Bronchial epithelial cell (primary cell): ENCODE results near the gene MRPL33. TPM values are rescaled to one million over a fixed set of nuclear protein-coding genes. Genes with fewer than 3 reads are reported as not detected.
"Not testable (repeated sequence)": the region's sequence is repeated elsewhere in the genome, so short reads cannot be mapped to it uniquely, and the experiment has no call there.

ENCODE experiments used
- DNase-seq: peaks from one replicate; pipeline ENCODE4 v3.0.0-alpha.2; 2010; ENCODE audit warnings: low read depth
- FAIRE-seq: peaks from 2 replicates; lab custom pipeline; 2011; peaks lifted over from hg19 to GRCh38; lab: Jason Lieb, UNC
- H3K27me3 ChIP-seq: 2 replicates; pipeline ENCODE4 v1.5.1; 2011; ENCODE audit warnings: low read length; ENCODE audit not compliant: control insufficient read depth, insufficient read depth
- H3K36me3 ChIP-seq: 2 replicates; pipeline ENCODE4 v1.5.1; 2011; ENCODE audit warnings: low read length; ENCODE audit not compliant: control insufficient read depth, insufficient read depth
- H3K4me3 ChIP-seq: 2 replicates; pipeline ENCODE4 v1.5.1; 2011; ENCODE audit warnings: mild to moderate bottlenecking, low read depth, low read length, control low read depth
- total RNA-seq: library from RNA; depleted of rRNA; stranded (reverse); fragments of >200 nt; gene quantifications from 2 replicates; pipeline ENCODE4 v1.2.1, GENCODE V29; 2014
- TF ChIP-seq, protein P1 (sequence below): IDR thresholded peaks from 2 replicates; pipeline ENCODE4 v1.5.1; 2011; ENCODE audit warnings: mild to moderate bottlenecking, moderate library complexity, low read length, control low read depth, inconsistent platforms; ENCODE audit not compliant: insufficient read depth, severe bottlenecking

MRPL33 gene
- total RNA-seq, 1 donor from 2014 or later = 11.3 TPM

DNA sequence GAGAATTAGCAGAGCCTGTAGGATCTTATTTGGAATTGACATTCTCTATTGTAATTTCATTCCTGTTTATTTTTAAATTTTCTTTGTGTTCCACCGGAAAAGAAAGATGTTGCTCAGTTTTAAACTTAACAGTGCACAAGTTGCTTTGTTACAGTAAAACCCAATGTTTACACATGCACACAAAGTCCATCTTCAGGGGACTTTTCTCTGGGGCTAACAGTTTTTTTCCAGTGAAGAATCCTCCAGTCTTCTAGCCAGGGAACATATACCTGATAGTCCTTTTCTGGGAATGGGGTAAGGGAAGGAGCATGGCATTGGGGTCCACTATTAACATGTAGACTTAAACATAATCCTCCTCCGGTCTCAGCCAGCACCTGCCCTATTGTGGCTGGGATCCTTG is 25.2 kb upstream of the MRPL33 start:
- FAIRE-seq = no peak
- Histone ChIP-seq H3K36me3 (no peaks in the 10 kb centered on the region), H3K27me3 (no peaks in the 10 kb centered on the region), H3K4me3 (no peak overlapping the region)
- TF ChIP-seq, protein P1, sequence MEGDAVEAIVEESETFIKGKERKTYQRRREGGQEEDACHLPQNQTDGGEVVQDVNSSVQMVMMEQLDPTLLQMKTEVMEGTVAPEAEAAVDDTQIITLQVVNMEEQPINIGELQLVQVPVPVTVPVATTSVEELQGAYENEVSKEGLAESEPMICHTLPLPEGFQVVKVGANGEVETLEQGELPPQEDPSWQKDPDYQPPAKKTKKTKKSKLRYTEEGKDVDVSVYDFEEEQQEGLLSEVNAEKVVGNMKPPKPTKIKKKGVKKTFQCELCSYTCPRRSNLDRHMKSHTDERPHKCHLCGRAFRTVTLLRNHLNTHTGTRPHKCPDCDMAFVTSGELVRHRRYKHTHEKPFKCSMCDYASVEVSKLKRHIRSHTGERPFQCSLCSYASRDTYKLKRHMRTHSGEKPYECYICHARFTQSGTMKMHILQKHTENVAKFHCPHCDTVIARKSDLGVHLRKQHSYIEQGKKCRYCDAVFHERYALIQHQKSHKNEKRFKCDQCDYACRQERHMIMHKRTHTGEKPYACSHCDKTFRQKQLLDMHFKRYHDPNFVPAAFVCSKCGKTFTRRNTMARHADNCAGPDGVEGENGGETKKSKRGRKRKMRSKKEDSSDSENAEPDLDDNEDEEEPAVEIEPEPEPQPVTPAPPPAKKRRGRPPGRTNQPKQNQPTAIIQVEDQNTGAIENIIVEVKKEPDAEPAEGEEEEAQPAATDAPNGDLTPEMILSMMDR = no peak
- no peak for DNase-seq

DNA sequence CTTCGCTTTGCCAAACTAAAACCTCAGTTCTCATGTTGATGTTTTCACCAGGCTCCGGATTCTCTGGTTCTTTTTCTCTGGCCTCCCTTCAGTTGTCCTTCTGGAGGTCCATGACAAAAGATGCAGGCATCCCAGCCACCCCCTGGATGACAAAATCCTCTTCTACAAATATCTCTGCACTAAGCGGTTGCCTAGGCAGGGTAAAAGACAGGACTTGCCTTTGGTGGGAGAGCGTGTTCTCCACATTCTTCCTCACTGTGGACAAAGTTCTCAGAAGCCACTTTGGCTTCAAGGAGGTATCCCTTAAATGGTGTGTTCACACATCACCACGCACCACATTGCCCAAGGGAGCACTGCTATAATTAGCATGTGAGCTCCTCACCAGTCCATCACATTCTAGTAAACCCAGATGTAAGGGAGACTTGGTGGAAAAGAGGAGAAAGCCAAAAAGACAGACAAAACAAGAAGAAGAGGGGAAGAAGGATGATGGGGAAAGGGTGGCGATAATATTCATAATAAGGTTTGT is 23.6 kb upstream of the MRPL33 start:
- TF ChIP-seq, protein P1 = no peak
- Histone ChIP-seq H3K27me3 (no peaks in the 10 kb centered on the region), H3K4me3 (no peak overlapping the region), H3K36me3 (no peaks in the 10 kb centered on the region)
- FAIRE-seq (no peak), DNase-seq (no peak)

DNA sequence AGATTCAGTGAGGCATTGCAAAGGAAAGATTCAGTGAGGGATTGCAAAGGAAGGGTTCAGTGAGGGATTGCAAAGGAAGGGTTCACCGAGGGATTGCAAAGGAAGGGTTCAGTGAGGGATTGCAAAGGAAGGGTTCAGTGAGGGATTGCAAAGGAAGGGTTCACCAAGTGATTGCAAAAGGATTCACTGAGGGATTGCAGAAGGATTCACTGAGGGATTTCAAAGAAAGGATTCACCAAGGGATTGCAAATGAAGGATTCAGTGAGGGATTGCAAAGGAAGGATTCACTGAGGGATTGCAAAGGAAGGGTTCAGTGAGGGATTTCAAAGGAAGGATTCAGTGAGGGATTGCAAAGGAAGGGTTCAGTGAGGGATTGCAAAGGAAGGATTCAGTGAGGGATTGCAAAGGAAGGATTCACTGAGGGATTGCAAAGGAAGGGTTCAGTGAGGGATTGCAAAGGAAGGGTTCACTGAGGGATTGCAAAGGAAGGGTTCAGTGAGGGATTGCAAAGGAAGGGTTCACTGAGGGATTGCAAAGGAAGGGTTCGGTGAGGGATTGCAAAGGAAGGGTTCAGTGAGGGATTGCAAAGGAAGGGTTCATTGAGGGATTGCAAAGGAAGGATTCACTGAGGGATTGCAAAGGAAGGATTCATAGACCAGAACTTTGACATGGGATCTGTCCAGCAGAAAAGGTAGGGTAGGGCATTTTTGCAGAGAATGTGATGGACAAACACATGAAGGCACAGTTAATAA is 22.5 kb upstream of the MRPL33 start:
- FAIRE-seq, H3K27me3 ChIP-seq, H3K36me3 ChIP-seq, DNase-seq, H3K4me3 ChIP-seq: not testable (repeated sequence)

DNA sequence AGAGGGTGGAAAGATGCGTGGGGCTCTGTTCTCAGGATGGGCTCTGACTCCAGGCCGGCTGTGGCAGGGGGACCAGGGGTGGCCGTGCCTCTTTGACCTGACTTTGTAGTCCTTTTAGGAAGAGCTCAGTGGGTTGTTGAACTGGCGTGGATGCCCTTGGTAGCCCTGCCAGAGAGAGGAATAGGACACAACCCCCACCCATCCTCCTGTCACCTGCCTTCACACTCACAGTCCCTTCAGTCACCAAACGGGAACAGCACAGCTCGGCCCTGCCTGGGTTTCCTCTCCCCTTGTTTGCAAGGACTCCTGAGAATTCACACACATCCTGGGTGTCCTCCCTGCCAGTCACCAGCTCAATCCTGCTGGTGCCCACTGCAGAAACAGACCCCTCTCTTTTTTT is 20.1 kb upstream of the MRPL33 start:
- Histone ChIP-seq H3K4me3 (no peak overlapping the region), H3K36me3 (no peaks in the 10 kb centered on the region), H3K27me3 (no peaks in the 10 kb centered on the region)
- FAIRE-seq = no peak
- TF ChIP-seq, protein P1 = no peak
- DNase-seq = no peak

DNA sequence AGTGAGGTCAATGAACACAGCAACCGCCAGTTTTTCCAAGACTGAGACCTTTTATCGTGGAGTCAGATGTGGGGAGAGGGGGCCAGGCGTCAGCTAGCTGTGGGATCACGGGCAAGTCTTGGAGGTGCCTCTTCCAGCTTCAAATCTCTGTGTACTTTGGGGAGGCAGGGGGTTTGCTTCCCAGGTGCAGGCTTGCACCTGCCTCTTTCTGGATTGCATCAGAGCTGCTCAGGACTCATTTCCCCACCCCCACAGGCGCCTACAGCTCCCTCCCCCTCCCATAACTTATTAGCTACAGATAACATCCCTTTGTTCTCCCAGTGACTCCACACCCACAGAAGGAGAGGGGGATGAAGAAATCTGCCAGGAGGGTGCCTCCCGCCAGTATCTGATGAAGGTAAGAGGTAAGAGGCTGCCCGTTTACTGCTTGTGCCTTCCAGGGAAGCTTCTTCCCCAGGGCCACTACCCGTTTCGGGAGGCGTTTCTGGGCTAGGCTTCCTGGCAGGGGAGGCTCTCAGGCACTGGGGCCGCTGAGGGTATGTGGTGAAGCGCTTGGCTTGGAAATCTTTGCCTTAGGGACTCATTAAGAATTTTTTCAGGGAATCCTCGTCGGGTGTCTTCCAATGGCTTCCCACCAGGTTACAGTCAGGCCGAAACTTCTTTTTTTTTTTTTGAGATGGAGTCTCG is 18.8 kb upstream of the MRPL33 start:
- Histone ChIP-seq H3K27me3 (no peaks in the 10 kb centered on the region), H3K36me3 (no peaks in the 10 kb centered on the region), H3K4me3 (peak overlapping the region; percentile 37)
- TF ChIP-seq, protein P1 = no peak
- no peak for FAIRE-seq
- peak; percentile 57 for DNase-seq

DNA sequence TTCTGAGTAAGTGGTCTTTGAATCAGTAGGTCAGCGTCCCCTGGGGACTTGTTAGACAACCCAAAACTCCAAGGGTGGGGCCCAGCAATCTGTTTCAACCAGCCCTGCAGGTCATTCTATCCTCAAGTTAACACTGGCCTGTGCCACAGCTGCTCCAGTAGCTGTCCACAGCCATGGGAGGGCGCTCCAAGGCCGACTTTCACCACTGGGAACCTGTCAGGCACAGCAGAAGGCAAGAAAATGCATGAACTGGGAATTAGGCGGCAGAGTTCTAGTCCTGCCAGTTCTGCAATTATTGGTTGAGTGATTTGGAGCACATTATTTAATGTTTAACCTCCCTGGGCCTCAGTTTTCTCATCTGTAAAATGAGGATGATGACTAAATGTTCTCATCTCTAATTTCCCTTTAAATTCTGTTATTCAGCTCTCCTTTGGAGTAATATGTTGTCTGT is 17.4 kb upstream of the MRPL33 start:
- FAIRE-seq = no peak
- DNase-seq = peak; percentile 73
- TF ChIP-seq, protein P1 = peak; percentile 91
- Histone ChIP-seq H3K36me3 (no peaks in the 10 kb centered on the region), H3K4me3 (no peak overlapping the region), H3K27me3 (no peaks in the 10 kb centered on the region)
